DND-41 (cell line): ENCODE data around the gene DCTN1.

Source experiments
- ATAC-seq: fragments of 200-7000 bp; cut with Tn5 transposase; 3 replicates; pipeline ENCODE4 v1.9.1; 2021; ENCODE audit warnings: low read depth; ENCODE audit not compliant: insufficient read depth
- DNase-seq: peaks from one replicate; pipeline ENCODE4 v3.0.0-alpha.2; 2020
- H2AFZ ChIP-seq: 2 replicates; pipeline ENCODE4 v1.6.0; 2012; ENCODE audit warnings: low read depth, low read length
- H3K27ac ChIP-seq: 2 replicates; pipeline ENCODE4 v1.5.1; 2012; ENCODE audit warnings: low read length, inconsistent platforms
- H3K27me3 ChIP-seq: fragments of 200-600 bp; sonication (generic); 2 replicates; pipeline ENCODE4 v1.6.0; 2012; ENCODE audit warnings: low read length, mild to moderate bottlenecking, inconsistent platforms; ENCODE audit not compliant: insufficient read depth, poor library complexity
- H3K36me3 ChIP-seq: 2 replicates; pipeline ENCODE4 v1.5.1; 2012; ENCODE audit warnings: low read length, inconsistent platforms; ENCODE audit not compliant: insufficient read depth
- H3K4me1 ChIP-seq: 2 replicates; pipeline ENCODE4 v1.5.1; 2012; ENCODE audit warnings: mild to moderate bottlenecking, low read length; ENCODE audit not compliant: insufficient read depth
- H3K4me2 ChIP-seq: 2 replicates; pipeline ENCODE4 v1.6.0; 2012; ENCODE audit warnings: mild to moderate bottlenecking, moderate library complexity, low read length, inconsistent platforms; ENCODE audit not compliant: insufficient read depth
- H3K4me3 ChIP-seq, 2 experiments: fragments of 200-600 bp in 1 of 2; shearing (Covaris generic) in 1 of 2; 2 replicates each; pipeline ENCODE4 v1.5.1; 2012 to 2016; ENCODE audit warnings: inconsistent platforms in 2 of 2, low read length in 2 of 2, mild to moderate bottlenecking in 2 of 2, low read depth in 1 of 2, moderate library complexity in 1 of 2
- H3K79me2 ChIP-seq: 2 replicates; pipeline ENCODE4 v1.6.0; 2012; ENCODE audit warnings: low read length, inconsistent platforms; ENCODE audit not compliant: insufficient read depth
- H3K9ac ChIP-seq: 2 replicates; pipeline ENCODE4 v1.6.0; 2012; ENCODE audit warnings: low read depth, mild to moderate bottlenecking, inconsistent platforms, low read length, moderate library complexity
- H3K9me3 ChIP-seq: 2 replicates; pipeline ENCODE4 v1.5.1; 2012; ENCODE audit warnings: low read length, moderate library complexity, mild to moderate bottlenecking, inconsistent platforms; ENCODE audit not compliant: insufficient read depth, severe bottlenecking
- H4K20me1 ChIP-seq: 2 replicates; pipeline ENCODE4 v1.6.0; 2012; ENCODE audit warnings: low read length; ENCODE audit not compliant: insufficient read depth
- EZH2 ChIP-seq: IDR thresholded peaks from 3 replicates; pipeline ENCODE4 v1.6.1; 2012; ENCODE audit warnings: borderline replicate concordance, low read depth, mild to moderate bottlenecking, moderate library complexity, low read length, inconsistent platforms; ENCODE audit not compliant: severe bottlenecking
- TF ChIP-seq, protein P1 (sequence below): IDR thresholded peaks from 2 replicates; pipeline ENCODE4 v1.5.1; 2012; ENCODE audit warnings: borderline replicate concordance, low read length, moderate library complexity, mild to moderate bottlenecking; ENCODE audit not compliant: poor library complexity, severe bottlenecking; ENCODE audit errors: extremely low read depth

The DCTN1 gene

DNA sequence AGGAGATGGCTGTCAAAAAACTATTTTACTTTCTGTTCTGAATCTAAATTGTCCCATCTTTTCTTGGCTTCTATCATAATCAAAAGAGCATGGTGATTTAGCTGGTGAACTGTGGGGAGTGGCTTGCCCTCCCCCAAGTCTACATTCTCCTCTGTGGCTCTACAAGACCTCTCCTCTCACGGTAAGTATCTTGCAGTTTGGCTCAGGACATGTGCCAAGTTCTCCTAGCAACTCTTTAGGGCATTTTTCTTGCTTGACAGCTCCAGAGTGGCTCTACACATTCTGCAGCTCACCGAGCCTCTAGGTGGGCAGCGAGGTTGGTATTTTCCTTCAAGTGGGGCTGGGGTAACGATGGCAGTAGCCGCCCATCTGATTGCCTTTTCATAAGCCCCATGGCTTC, 66.0 kb downstream of the DCTN1 start:
- Histone ChIP-seq H3K4me2 (no peak overlapping the region), H3K27me3 (no peaks in the 10 kb centered on the region), H3K4me1 (no peaks in the 10 kb centered on the region), H3K27ac (no peak overlapping the region), H3K9me3 (no peaks in the 10 kb centered on the region), H3K79me2 (no peaks in the 10 kb centered on the region), H4K20me1 (no peaks in the 10 kb centered on the region), H3K36me3 (no peaks in the 10 kb centered on the region), H3K9ac (no peak overlapping the region), H2AFZ (no peak overlapping the region), H3K4me3 (no peak overlapping the region)
- ATAC-seq (no peak), DNase-seq (no peak)
- no peak for TF ChIP-seq EZH2
- TF ChIP-seq, protein P1, sequence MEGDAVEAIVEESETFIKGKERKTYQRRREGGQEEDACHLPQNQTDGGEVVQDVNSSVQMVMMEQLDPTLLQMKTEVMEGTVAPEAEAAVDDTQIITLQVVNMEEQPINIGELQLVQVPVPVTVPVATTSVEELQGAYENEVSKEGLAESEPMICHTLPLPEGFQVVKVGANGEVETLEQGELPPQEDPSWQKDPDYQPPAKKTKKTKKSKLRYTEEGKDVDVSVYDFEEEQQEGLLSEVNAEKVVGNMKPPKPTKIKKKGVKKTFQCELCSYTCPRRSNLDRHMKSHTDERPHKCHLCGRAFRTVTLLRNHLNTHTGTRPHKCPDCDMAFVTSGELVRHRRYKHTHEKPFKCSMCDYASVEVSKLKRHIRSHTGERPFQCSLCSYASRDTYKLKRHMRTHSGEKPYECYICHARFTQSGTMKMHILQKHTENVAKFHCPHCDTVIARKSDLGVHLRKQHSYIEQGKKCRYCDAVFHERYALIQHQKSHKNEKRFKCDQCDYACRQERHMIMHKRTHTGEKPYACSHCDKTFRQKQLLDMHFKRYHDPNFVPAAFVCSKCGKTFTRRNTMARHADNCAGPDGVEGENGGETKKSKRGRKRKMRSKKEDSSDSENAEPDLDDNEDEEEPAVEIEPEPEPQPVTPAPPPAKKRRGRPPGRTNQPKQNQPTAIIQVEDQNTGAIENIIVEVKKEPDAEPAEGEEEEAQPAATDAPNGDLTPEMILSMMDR: no peak

DNA sequence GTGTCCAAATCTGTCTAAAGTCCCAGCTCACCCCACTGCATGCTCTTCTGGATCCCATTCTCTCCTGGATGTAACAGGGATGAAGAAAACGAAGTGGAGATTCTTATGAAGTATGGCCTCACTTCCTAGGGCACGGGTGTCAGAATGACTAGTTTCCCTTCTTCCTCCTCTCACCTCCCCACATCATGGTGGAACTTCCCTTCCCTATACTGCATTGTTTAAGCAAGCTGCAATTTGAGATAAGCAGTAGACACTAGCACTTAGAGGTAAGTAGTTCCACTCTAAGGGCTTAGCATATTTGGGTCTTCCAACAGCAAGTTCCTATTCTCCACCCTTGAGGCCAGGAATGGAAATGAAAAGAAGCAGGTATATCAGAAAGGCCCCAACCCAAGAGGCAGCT, 66.6 kb downstream of the DCTN1 start:
- Histone ChIP-seq H3K9ac (no peak overlapping the region), H3K79me2 (no peaks in the 10 kb centered on the region), H3K4me3 (no peak overlapping the region), H3K4me1 (no peaks in the 10 kb centered on the region), H3K36me3 (no peaks in the 10 kb centered on the region), H3K27me3 (no peaks in the 10 kb centered on the region), H4K20me1 (no peaks in the 10 kb centered on the region), H3K9me3 (no peaks in the 10 kb centered on the region), H3K27ac (no peak overlapping the region), H3K4me2 (no peak overlapping the region), H2AFZ (no peak overlapping the region)
- no peak for ATAC-seq
- DNase-seq: no peak
- TF ChIP-seq, protein P1: no peak

DNA sequence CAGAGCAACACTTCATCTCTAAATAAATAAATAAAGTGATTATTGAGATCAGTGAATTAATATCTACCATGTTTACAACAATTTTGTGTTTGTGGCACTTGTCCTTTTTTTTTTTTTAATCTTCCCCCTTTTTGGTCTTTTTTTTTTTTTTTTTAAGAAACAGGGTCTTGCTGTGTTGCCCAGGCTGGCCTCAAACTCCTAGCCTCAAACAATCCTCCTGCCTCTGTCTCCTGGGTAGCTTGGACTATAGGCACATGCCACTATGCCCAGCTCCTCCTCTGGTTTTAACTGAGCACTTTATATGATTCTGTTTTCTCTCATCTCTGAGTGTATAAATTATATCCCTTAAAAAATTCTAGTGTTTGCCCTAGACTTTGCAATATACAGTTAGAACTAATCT, 67.2 kb downstream of the DCTN1 start:
- H3K79me2 ChIP-seq: no peaks in the 10 kb centered on the region
- H3K4me2 ChIP-seq: no peak overlapping the region
- H3K9ac ChIP-seq: no peak overlapping the region
- no peak overlapping the region for H2AFZ ChIP-seq
- no peak for ATAC-seq
- no peaks in the 10 kb centered on the region for H3K36me3 ChIP-seq
- no peaks in the 10 kb centered on the region for H3K27me3 ChIP-seq
- H3K4me3 ChIP-seq: no peak overlapping the region
- no peak for DNase-seq
- no peaks in the 10 kb centered on the region for H3K4me1 ChIP-seq
- no peaks in the 10 kb centered on the region for H3K9me3 ChIP-seq
- TF ChIP-seq EZH2: no peak
- H4K20me1 ChIP-seq: no peaks in the 10 kb centered on the region
- no peak overlapping the region for H3K27ac ChIP-seq
